ENCODE results near the gene SCN1B.

Gene SCN1B

DNA sequence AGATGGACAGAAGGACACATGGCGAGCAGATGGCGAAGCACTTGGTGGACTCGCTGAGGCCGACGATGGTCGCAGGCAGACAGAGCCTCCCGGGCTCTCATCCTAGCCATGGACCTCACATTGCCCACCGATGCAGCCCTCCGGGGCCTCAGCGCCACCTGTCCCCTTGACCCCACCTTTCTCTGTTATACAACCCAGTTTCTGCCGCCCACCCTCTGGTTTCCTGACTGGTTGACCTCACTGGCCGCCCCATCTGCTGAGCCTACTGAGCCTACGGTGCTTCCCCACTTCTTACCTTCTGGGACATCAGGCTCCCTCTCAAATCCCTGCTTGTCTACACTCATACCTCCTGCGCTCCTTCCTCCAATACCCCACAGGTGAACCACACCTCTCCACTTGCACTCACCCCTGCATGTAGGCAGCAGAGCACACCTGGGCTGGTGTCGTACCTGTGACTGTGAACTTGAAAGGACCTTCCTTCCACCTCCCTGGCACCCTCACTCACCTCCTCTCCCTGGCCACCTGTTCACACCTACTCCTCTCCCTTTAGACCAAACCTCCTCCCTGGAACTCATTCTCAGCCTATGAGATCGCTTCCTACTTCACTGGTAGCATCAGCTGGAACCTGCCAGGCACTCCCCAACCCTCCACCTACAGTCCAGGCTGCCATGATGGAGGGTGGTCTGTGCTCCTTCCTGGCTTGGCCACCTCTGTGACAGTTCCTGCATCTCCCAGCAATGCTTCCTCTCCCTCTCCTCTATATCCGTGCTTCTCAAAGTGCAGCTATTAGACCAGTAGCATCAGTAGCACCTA, 47.3 kb downstream of the SCN1B start:
- TF ChIP-seq, protein P1, sequence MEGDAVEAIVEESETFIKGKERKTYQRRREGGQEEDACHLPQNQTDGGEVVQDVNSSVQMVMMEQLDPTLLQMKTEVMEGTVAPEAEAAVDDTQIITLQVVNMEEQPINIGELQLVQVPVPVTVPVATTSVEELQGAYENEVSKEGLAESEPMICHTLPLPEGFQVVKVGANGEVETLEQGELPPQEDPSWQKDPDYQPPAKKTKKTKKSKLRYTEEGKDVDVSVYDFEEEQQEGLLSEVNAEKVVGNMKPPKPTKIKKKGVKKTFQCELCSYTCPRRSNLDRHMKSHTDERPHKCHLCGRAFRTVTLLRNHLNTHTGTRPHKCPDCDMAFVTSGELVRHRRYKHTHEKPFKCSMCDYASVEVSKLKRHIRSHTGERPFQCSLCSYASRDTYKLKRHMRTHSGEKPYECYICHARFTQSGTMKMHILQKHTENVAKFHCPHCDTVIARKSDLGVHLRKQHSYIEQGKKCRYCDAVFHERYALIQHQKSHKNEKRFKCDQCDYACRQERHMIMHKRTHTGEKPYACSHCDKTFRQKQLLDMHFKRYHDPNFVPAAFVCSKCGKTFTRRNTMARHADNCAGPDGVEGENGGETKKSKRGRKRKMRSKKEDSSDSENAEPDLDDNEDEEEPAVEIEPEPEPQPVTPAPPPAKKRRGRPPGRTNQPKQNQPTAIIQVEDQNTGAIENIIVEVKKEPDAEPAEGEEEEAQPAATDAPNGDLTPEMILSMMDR (IDR thresholded peaks at IDR 0.05; ENCODE audit: insufficient read depth, low read depth, low read length, missing control alignments) = no peak
- no peak for DNase-seq (ENCODE audit: low read depth)
- H3K4me3 ChIP-seq (ENCODE audit: low read length) = no peak overlapping the region

DNA sequence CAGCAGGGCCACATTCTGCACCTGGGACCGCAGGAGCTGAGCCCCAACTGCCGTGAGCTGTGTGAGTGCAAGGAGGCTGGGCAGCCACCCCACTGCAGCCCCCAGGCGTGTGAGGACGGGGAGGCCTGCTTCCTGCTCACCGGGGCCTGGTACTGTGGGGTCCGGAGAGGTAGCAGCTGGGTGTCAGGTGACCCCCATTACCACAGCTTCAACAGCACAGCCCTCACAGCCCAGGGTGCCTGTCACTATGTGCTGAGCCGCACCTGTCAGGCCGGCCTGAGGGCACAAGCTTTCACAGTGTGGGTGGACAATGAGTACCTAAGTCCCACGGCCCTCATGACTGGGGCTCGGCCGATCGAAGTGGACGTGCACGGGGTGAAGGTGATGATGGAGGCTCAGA, 49.6 kb downstream of the SCN1B start:
- TF ChIP-seq, protein P1 (IDR thresholded peaks at IDR 0.05; ENCODE audit: insufficient read depth, low read depth, low read length, missing control alignments) = no peak
- no peak overlapping the region for H3K4me3 ChIP-seq (ENCODE audit: low read length)
- no peak for DNase-seq (ENCODE audit: low read depth)

DNA sequence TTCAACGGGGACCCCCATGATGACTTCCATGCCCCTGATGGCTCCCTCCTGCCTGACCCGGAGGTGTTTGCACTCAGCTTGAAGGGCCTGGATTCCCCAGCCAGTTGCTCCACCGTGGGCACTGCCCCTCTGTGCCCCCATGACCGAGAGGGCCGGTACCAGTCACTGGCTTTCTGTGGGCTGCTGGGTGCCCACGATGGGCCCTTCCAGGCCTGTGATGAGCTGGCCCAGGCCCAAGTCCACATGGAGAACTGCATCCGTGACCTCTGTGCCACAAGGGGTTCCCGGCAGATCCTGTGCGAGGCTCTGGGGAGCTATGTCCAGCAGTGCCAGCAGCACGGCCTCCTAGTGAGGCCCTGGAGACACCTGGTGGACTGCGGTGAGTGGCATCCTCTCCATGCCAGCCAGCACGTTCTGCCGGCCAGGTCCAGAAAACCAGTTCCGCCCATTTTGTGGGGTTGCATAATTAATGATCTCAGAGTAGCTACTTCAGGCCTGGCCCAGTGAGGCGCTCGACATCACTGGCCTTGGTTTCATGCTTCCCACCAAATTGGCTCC, 50.4 kb downstream of the SCN1B start:
- H3K4me3 ChIP-seq (ENCODE audit: low read length) = no peak overlapping the region
- no peak for DNase-seq (ENCODE audit: low read depth)
- TF ChIP-seq, protein P1 (IDR thresholded peaks at IDR 0.05; ENCODE audit: insufficient read depth, low read depth, low read length, missing control alignments) = no peak

DNA sequence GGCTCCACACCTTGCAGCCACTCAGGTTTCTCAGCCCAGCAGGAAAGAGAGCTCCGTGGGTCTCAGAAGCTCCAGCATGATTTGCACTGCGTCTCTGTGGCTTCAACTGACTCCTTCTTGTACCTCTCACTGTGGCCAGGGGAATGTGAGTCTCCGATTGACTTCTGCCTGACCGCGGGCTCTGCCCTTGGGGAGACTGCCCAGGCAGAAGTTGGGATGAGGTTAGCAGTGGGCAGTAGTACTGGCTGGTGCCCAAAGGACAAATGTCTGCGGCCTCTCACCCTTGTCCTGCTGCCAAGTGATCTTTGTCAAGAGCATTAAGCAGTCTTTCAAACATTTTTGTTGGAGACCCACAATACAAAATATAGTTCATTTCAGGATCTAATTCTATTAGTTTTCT, 50.9 kb downstream of the SCN1B start:
- DNase-seq (ENCODE audit: low read depth) = no peak
- TF ChIP-seq, protein P1 (IDR thresholded peaks at IDR 0.05; ENCODE audit: insufficient read depth, low read depth, low read length, missing control alignments) = no peak

DNA sequence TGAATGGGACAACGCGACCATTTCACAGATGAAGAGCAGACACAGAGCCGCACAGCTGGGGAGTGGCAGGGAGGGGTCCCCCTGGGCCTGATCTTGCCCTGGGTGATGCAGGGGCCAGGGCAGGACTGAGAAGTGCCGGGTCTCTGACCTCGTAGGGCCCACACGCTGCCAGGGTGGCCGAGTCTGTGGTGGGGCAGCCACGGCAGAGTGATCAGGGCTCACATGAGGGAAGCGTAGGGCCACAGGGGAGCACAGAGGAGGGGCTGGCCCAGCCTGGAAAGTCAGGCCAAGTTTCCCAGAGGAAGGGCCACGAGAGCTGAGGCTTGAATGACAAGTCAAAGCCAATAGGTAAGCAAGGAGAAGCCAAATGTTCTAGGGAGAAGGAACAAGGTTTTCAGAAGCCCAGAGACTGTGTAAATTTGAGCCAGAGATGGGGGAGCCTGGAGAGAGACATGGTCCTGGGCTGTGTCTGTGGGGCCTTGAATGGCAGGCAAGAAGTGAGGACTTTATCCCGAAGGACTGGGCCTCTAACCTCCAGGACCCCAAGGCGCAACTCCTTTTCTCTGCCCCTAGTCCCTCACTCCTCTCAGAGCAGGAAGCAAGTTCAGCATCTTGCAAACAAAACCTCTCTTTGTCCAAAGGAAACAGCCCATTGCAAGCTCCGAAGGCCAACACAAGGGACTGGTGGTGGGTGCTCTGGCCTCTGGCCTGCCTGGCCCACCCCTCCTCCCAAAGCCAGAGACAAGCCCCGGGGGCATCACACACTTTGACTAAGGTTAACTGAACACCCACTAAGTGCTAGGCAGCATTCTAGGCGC, 53.6 kb downstream of the SCN1B start:
- TF ChIP-seq, protein P1 (IDR thresholded peaks at IDR 0.05; ENCODE audit: insufficient read depth, low read depth, low read length, missing control alignments) = no peak
- no peak overlapping the region for H3K4me3 ChIP-seq (ENCODE audit: low read length)
- DNase-seq (ENCODE audit: low read depth) = no peak

More for the DNA sequence above, 50.9 kb downstream of the SCN1B start:
- no peak overlapping the region for H3K4me3 ChIP-seq (ENCODE audit: low read length)

DNA sequence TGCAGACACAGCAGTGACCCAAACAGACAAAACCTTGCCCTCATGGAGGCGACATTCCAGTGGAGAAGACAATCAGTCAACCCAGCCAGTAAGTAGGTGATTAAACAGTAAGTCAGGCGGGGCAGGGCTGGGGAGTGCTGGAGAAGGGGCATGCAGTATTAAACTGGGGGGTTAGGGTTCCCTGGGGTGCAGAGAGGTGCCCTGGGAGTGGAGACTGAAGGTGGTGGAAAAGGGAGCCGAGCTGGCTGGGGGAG, 54.2 kb downstream of the SCN1B start:
- TF ChIP-seq, protein P1 (IDR thresholded peaks at IDR 0.05; ENCODE audit: insufficient read depth, low read depth, low read length, missing control alignments) = no peak
- H3K4me3 ChIP-seq (ENCODE audit: low read length) = no peak overlapping the region
- no peak for DNase-seq (ENCODE audit: low read depth)
